ENCODE measurements around the gene CHST12. TPM values are rescaled to one million over a fixed set of nuclear protein-coding genes. Genes with fewer than 3 reads are reported as not detected.
"Not testable (repeated sequence)": the region's sequence is repeated elsewhere in the genome, so short reads cannot be mapped to it uniquely, and the experiment has no call there.

The CHST12 gene
- total RNA-seq, 1 donor from 2014 or later, result 9.8 TPM

DNA sequence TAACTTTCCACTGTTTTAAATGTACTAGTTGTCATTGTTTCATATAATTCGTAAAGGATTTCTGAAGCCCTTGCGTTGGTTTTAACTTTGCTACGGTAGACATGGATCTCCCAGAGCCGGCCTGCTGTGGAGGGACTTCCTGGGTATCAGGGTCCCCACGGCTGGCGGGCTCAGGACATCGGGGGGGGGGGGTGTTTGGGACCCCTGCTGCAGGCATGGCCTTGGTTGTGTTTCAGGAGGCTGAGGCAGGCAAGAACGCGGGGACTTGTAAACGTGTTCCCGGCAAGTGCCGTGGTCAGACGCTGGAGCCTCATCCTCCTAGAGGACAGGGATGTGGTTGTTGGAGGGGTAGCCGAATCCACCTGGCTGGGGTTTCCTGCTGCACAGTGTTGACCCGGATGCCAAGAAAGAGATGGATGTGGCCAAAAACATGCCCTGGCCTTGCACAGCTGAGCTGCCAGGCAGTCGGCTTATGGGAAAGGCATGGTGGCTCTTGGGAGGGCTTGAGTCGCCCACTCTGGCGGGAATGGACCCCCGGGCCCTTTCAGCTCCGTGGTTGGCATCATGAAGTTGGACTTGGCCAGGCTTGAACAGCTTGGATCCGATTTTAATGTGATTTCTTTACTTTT is 21.4 kb upstream of the CHST12 start:
- Mint-ChIP-seq H3K4me1 (ENCODE audit: low read depth) (no peaks in the 10 kb centered on the region), H3K4me3 (ENCODE audit: low read depth) (no peak overlapping the region), H3K27me3 (ENCODE audit: low read depth) (no peaks in the 10 kb centered on the region), H3K27ac (no peak overlapping the region), H3K9me3 (no peaks in the 10 kb centered on the region), H3K36me3 (ENCODE audit: low read depth) (peaks cover 49% of the 10 kb centered on the region)
- intact Hi-C loops (cut with micrococcal nuclease), result no loop called here
- DNase-seq (ENCODE audit: low spot score), result no peak

DNA sequence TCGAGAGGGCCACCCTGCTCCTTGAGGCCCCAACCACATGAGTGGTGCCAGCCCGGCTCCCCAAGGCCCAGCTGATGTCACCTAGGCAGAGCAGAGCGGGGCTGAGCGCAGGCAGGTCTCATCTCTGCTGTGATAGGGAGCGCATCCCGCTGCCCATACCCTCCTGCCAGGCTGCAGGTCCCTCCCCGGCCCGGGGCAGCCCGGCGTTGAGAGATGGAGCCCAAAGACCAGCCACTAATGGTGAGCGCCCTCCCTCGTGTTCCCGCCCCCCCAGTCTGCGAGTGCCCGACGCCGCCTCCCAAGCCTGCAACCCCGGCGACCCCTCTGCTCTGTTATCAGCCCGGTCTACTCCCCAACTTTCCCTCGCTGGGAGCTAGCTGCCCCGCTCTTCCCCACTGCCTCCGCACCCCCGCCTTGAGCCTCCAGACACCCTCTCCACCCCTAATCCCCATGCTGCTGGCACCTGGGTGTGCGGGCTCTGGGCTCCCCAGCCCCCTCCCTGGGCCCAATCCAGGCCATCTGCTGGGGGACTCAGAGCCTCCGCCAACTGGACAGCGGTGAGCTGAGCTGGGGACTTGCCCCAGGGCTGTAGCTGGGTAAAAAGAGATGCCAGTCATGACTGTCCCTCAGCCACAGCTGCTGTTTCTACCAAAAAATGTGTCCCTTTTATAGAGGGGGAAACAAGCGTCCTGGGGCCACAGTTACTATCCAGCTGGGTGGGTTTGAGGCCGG is 19.7 kb upstream of the CHST12 start:
- Mint-ChIP-seq H3K27me3 (ENCODE audit: low read depth) (no peaks in the 10 kb centered on the region), H3K36me3 (ENCODE audit: low read depth) (peaks cover 37% of the 10 kb centered on the region), H3K4me1 (ENCODE audit: low read depth) (no peaks in the 10 kb centered on the region), H3K9me3 (no peaks in the 10 kb centered on the region), H3K4me3 (ENCODE audit: low read depth) (no peak overlapping the region), H3K27ac (no peak overlapping the region)
- no peak for DNase-seq (ENCODE audit: low spot score)
- intact Hi-C loops (cut with micrococcal nuclease), result loop anchor here (1.0 kb wide), 1 partner anchor 48 kb away; no protein-coding TSS in a partner anchor

DNA sequence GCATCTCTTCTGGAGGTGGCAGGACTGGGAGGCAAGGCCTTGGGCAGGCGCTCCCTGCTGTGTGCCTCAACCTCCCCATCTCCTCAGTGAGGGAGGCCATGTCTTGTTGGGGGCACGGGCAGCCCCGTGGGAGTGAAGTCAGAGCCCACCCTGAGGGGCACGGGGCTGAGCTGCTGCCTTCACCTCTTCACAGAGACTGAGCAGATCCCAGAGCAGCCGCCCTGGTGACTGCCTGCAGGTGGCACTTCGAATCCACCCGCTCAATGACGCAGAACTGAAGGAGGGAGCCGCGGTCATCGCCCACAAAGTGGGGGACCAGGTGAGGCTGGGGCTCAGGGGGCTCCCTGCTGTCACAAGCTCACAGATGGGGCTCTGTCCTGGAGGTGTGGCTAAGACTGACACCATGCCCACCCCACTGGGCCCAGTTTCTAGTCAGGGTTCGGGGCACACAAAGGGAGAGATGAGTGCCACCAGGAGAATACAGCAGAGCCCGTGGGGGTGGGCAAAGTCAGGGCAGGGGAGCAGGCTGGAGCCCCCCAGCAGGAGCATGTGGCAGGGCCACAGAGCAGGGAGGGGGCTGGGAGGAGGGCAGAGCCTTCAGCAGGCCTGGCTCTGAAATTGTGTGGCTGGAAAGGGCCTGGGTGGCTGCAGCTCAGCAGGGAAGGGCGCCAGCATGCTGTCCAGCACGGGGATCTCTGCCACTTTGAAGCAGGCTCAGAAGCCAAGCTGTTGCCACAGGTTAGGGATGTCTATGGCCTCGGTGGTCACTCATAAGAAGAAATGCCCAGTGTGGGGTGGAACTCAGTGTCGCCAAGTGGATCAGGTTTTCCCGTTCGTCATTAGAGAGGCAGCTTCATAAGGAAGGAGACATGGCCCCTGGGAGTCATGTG is 18.8 kb upstream of the CHST12 start:
- Mint-ChIP-seq H3K36me3 (ENCODE audit: low read depth) (peaks cover 28% of the 10 kb centered on the region), H3K4me1 (ENCODE audit: low read depth) (no peaks in the 10 kb centered on the region), H3K27ac (no peak overlapping the region), H3K9me3 (no peaks in the 10 kb centered on the region), H3K27me3 (ENCODE audit: low read depth) (no peaks in the 10 kb centered on the region), H3K4me3 (ENCODE audit: low read depth) (no peak overlapping the region)
- intact Hi-C loops (cut with micrococcal nuclease), result loop anchor here (1.0 kb wide), 1 partner anchor 47 kb away; no protein-coding TSS in a partner anchor
- no peak for DNase-seq (ENCODE audit: low spot score)

DNA sequence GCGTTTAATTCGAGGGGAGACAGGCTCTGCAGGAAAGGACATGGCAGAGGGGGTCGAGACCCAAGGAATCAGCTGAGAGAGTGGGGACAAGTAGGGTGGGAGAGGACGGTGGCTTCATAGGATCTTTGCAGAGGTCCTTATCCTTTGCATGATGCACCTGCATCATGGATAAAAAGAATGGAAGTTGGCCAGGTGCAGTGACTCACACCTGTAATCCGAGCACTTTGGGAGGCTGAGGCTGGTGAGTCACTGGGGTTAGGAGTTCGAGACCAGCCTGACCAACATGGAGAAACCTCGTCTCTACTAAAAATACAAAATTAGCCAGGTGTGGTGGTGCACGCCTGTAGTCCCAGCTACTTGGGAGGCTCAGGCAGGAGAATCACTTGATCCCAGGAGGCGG is 17.3 kb upstream of the CHST12 start:
- peaks cover 19% of the 10 kb centered on the region for H3K36me3 Mint-ChIP-seq (ENCODE audit: low read depth)
- H3K4me3 Mint-ChIP-seq (ENCODE audit: low read depth); DNase-seq (ENCODE audit: low spot score); intact Hi-C loops (cut with micrococcal nuclease); H3K27ac Mint-ChIP-seq; H3K4me1 Mint-ChIP-seq (ENCODE audit: low read depth); H3K27me3 Mint-ChIP-seq (ENCODE audit: low read depth); H3K9me3 Mint-ChIP-seq: not testable (repeated sequence)

DNA sequence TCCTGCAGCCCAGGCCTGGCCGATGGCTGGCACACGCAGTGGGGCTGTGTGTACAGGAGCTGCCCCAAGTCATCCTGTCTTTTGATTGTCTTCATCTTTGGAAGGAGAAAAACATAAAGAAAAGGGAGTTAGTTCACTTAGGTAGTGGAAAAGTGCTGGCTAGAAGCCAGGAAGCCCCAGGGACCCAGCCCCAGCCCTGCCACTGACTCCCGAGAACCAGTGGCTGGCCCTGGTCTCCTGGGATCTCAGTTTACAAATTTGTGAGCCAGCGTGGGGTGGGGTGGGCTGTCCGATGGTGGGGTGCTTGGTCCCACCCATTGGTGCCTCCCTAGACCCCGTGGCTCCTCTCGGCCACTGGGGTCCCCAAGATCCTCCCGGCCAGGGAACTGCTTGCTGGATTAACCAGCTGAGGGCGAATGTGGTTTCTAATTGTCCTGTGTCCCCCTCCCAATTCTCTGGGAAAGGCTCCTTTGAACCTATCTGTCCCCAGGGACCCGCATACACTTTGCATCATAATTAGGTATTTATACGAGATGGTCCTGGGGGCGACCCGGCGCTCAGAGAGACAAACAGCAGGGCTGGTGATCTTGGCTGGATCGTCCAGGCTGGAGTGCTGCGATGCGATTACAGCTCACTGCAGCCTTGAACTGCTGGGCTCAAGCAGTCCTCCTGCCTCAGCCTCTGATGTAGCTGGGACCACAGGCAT is 16.3 kb upstream of the CHST12 start:
- intact Hi-C loops (cut with micrococcal nuclease), result no loop called here
- H3K4me1 Mint-ChIP-seq (ENCODE audit: low read depth), result no peaks in the 10 kb centered on the region

DNA sequence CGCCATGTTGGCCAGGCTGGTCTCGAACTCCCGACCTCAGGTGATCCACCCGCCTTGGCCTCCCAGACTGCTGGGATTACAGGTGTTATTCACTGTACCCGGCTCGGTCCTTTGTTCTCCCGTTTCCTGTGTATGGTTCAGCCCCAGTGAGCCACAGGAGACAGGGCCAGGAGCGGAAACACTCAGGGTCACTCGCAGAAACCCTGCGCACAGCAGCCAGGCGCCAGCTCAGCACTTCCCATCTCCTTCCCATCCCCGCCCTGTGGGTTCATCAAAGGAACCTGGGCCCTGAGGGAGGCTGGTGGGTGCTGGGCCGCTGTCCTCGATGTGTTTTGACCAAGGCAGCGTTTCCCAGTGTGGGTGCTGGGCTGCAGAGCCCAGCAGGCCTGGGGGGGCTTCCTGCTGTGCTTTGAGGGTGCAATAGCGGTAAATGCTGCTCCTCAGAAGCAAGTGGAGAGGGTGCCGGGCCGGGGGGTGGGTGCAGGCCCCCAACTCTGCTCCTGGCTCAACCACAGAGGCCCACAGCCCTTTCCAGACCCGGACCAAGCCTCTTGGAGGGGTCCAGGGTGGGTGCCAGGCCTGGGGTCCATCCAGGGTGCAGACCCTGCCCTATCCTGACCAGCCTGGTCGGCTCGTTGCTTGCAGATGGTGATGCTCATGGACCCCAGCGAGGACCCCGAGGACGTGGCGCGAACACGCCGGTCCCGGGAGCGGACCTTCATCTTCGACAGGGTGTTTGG is 15.3 kb upstream of the CHST12 start:
- no peaks in the 10 kb centered on the region for H3K27me3 Mint-ChIP-seq (ENCODE audit: low read depth)
- H3K4me3 Mint-ChIP-seq (ENCODE audit: low read depth), result no peak overlapping the region
- DNase-seq (ENCODE audit: low spot score), result no peak
- no peaks in the 10 kb centered on the region for H3K9me3 Mint-ChIP-seq
- H3K27ac Mint-ChIP-seq, result no peak overlapping the region
- H3K36me3 Mint-ChIP-seq (ENCODE audit: low read depth), result peaks cover 8% of the 10 kb centered on the region
- intact Hi-C loops (cut with micrococcal nuclease), result no loop called here
- no peaks in the 10 kb centered on the region for H3K4me1 Mint-ChIP-seq (ENCODE audit: low read depth)

More for the DNA sequence above, 16.3 kb upstream of the CHST12 start:
- no peaks in the 10 kb centered on the region for H3K27me3 Mint-ChIP-seq (ENCODE audit: low read depth)
- DNase-seq (ENCODE audit: low spot score), result no peak
- H3K27ac Mint-ChIP-seq, result no peak overlapping the region
- peaks cover 10% of the 10 kb centered on the region for H3K36me3 Mint-ChIP-seq (ENCODE audit: low read depth)
- no peaks in the 10 kb centered on the region for H3K9me3 Mint-ChIP-seq
- H3K4me3 Mint-ChIP-seq (ENCODE audit: low read depth), result no peak overlapping the region

DNA sequence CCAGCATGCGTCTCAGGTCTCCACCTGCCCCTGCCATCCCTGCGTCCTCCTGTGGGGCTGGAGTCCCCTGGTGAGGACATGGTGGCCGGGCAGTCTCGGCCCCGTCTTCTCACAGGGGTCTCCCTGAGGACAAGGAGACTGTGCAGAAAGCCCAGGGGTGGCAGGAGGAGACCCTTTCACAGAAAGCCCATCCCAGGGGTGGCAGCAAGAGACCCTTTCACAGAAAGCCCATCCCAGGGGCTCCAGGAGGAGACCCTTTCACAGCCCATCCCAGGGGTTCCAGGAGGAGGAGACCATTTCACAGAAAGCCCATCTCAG is 14.8 kb upstream of the CHST12 start:
- Mint-ChIP-seq H3K36me3 (ENCODE audit: low read depth) (peaks cover 8% of the 10 kb centered on the region), H3K4me3 (ENCODE audit: low read depth) (no peak overlapping the region), H3K9me3 (no peaks in the 10 kb centered on the region), H3K27ac (no peak overlapping the region), H3K27me3 (ENCODE audit: low read depth) (no peaks in the 10 kb centered on the region), H3K4me1 (ENCODE audit: low read depth) (no peaks in the 10 kb centered on the region)
- intact Hi-C loops (cut with micrococcal nuclease), result no loop called here
- DNase-seq (ENCODE audit: low spot score), result no peak

DNA sequence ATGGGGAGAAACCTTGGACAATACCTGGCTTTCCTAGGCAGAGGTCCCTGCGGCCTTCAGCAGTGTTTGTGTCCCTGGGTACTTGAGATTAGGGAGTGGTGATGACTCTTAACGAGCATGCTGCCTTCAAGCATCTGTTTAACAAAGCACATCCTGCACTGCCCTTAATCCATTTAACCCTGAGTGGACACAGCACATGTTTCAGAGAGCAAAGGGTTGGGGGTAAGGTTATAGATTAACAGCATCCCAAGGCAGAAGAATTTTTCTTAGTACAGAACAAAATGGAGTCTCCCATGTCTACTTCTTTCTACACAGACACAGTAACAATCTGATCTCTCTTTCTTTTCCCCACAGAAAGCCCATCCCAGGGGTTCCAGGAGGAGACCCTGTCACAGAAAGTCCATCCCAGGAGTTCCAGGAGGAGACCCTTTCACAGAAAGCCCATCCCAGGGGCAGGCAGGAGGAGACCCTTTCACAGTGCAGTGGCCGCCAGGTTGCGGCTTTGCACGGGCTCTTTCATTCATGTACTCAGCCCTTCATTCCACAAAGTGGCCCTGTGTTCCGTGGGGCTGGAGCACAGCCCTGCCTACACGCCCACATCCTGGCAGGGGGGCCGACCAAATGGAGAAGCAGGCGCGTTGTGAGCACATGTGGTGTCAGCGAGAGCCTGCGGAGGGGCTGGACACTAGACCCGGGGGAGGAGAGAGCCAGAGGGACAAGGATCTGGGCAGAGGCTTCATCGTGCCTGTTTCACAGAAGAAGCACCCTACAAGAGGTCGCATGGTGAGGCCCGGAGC is 13.2 kb upstream of the CHST12 start:
- H3K36me3 Mint-ChIP-seq (ENCODE audit: low read depth); intact Hi-C loops (cut with micrococcal nuclease); H3K9me3 Mint-ChIP-seq; H3K4me3 Mint-ChIP-seq (ENCODE audit: low read depth); H3K4me1 Mint-ChIP-seq (ENCODE audit: low read depth); H3K27ac Mint-ChIP-seq; DNase-seq (ENCODE audit: low spot score); H3K27me3 Mint-ChIP-seq (ENCODE audit: low read depth): not testable (repeated sequence)

DNA sequence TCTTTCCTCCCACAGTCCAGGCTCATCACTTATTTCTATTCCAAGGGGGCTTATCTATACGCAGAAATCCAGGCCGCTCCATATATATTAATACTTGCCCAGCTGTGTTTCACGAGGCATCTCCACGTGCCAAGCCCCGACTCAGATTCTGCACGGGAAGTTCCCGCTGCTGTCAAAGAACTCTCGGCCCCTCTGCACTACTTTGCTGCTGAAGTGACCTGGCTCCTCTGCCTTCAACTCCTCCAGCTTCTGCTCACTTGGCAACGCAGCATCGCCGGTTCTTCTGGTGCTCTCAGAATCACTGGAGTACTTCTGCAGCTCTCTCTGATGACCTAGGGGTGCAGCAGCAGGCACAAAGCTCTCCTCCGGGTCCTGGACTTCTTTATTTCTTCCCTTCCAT is 9.7 kb upstream of the CHST12 start:
- intact Hi-C loops (cut with micrococcal nuclease), result no loop called here
- Mint-ChIP-seq H3K27me3 (ENCODE audit: low read depth) (no peaks in the 10 kb centered on the region), H3K27ac (no peak overlapping the region), H3K36me3 (ENCODE audit: low read depth) (peaks cover 4% of the 10 kb centered on the region), H3K4me3 (ENCODE audit: low read depth) (no peak overlapping the region), H3K4me1 (ENCODE audit: low read depth) (peaks cover 5% of the 10 kb centered on the region), H3K9me3 (no peaks in the 10 kb centered on the region)
- DNase-seq (ENCODE audit: low spot score), result no peak

DNA sequence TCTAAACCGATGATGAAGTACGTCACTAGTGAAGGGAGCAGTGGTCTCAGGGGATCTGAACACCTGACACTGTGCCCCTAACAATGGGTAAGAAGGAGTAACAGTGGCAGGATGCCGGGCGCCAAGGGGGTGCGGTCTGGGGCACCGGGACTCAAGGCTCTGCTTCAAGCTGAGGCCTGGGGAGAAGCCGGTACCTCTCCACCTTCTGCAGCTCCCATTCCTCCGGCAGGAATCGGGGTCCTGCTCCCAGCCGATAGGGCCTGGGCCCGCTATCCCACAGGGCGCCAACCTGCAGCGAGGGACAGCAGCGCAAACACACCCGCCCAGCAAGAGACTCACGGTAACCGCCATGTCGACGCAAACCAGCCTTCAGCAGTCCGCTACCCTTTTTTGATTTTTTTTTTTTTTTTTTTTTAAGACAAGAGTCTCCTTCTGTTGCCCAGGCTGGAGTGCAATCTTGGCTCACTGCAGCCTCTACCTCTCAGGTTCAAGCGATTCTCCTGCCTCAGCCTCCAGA is 8.8 kb upstream of the CHST12 start:
- peaks cover 4% of the 10 kb centered on the region for H3K36me3 Mint-ChIP-seq (ENCODE audit: low read depth)
- H3K27me3 Mint-ChIP-seq (ENCODE audit: low read depth), result no peaks in the 10 kb centered on the region
- DNase-seq (ENCODE audit: low spot score), result no peak
- peaks cover 7% of the 10 kb centered on the region for H3K4me1 Mint-ChIP-seq (ENCODE audit: low read depth)
- no peak overlapping the region for H3K27ac Mint-ChIP-seq
- no peak overlapping the region for H3K4me3 Mint-ChIP-seq (ENCODE audit: low read depth)
- intact Hi-C loops (cut with micrococcal nuclease), result no loop called here
- no peaks in the 10 kb centered on the region for H3K9me3 Mint-ChIP-seq

DNA sequence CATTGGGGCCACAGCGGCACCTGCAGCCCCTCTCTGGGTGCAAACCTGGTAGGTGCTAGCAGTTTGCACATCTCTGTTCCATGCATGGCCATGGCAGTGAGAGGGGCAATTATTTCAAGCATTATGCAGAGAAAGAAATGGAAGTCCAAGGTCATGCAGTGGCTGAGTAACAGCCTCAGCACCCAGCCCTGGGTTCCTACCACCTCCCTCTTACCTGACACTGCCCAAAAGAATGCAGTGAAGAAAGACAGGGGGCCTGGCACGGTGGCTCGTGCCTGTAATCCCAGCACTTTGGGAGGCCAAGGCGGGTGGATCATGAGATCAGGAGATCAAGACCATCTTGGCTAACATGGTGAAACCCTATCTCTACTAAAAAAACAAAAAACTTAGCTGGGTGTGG is 4.9 kb upstream of the CHST12 start:
- H3K27me3 Mint-ChIP-seq (ENCODE audit: low read depth), result no peaks in the 10 kb centered on the region
- no peaks in the 10 kb centered on the region for H3K36me3 Mint-ChIP-seq (ENCODE audit: low read depth)
- intact Hi-C loops (cut with micrococcal nuclease), result no loop called here
- DNase-seq (ENCODE audit: low spot score), result no peak
- no peak overlapping the region for H3K27ac Mint-ChIP-seq
- peaks cover 19% of the 10 kb centered on the region for H3K4me1 Mint-ChIP-seq (ENCODE audit: low read depth)
- no peak overlapping the region for H3K4me3 Mint-ChIP-seq (ENCODE audit: low read depth)
- no peaks in the 10 kb centered on the region for H3K9me3 Mint-ChIP-seq

All from activated T-helper 2 cell treated with anti-CD3 and anti-CD28 coated beads, Interferon-gamma antibody, Interleukin-2, Interleukin-4, amounts not matched to agents 10 μg/mL and 5 μg/mL and 100 μg/mL, durations not matched to agents 14 hours and 24 hours and 36 hours (primary cell).